Mucosa of descending colon (tissue), 3 donors: Measurements from ENCODE around the gene PLB1. TPM values are rescaled to one million over a fixed set of nuclear protein-coding genes. Genes with fewer than 3 reads are reported as not detected.

Source experiments
- ATAC-seq: fragments of 200-7000 bp; cut with Tn5 transposase; one replicate; pipeline ENCODE4 v1.9.1; 2020; ENCODE audit warnings: mild to moderate bottlenecking, moderate library complexity
- DNase-seq, 3 donors: peaks; one replicate each; pipeline ENCODE4 v3.0.0-alpha.2; 2020
- H3K36me3 ChIP-seq: fragments of 200-600 bp; one replicate; pipeline ENCODE4 v1.8.0; 2021; ENCODE audit warnings: low read depth, mild to moderate bottlenecking
- H3K4me1 ChIP-seq: fragments of 200-600 bp; one replicate; pipeline ENCODE4 v1.8.0; 2021; ENCODE audit warnings: low read depth, mild to moderate bottlenecking
- H3K4me3 ChIP-seq: fragments of 200-600 bp; one replicate; pipeline ENCODE4 v1.8.0; 2021; ENCODE audit warnings: mild to moderate bottlenecking
- H3K9me3 ChIP-seq: fragments of 200-600 bp; one replicate; pipeline ENCODE4 v1.8.0; 2021; ENCODE audit warnings: mild to moderate bottlenecking
- CTCF ChIP-seq: fragments of 200-600 bp; IDR thresholded peaks from one replicate; pipeline ENCODE4 v1.8.0; 2022; ENCODE audit warnings: antibody characterized with exemption, mild to moderate bottlenecking
- intact Hi-C, 2 donors: fragments of 100-400 bp; cut with DNase I in 1 of 2; cut with micrococcal nuclease in 1 of 2; formaldehyde crosslinking; loops; one replicate each; pipeline versions ENCODE4 v1.11.0 to v1.11.1; 2022; cut with DNase I, micrococcal nuclease
- total RNA-seq, 3 donors: library from RNA; stranded (reverse); fragmentation: NEBNext Ultra II Directional in 2 of 3; extraction: Animal tissue kit (Norgen Biotek cat#: 25700) in 2 of 3; gene quantifications; one replicate each; pipeline versions ENCODE4 v1.2.1 to v1.2.4, GENCODE V29; 2021 to 2023
- donor health status: DM: no; HTN: no; CAD: no; lungs with moderate emphysema.
- donor health status: DM: no; HTN: no; CAD: no.
- donor health status: DM: no; HTN: yes; CAD: no.

Gene PLB1
- total RNA-seq, 3 donors from 2014 or later, result 2.4 to 4.9 (median 3.6) TPM

GRCh38 chr2:28626376-28626775 is 130.5 kb downstream of the PLB1 start:
- H3K36me3 ChIP-seq, result no peaks in the 10 kb centered on the region
- no peak overlapping the region for H3K4me3 ChIP-seq
- no peaks in the 10 kb centered on the region for H3K9me3 ChIP-seq
- ATAC-seq (no peak), DNase-seq (no peak)
- intact Hi-C loops, result no loop called here
- no peak for TF ChIP-seq CTCF
- H3K4me1 ChIP-seq, result peaks cover 44% of the 10 kb centered on the region

- Histone ChIP-seq H3K36me3 (no peaks in the 10 kb centered on the region), H3K4me1 (peaks cover 40% of the 10 kb centered on the region), H3K9me3 (no peaks in the 10 kb centered on the region), H3K4me3 (no peak overlapping the region)
- ATAC-seq (no peak), DNase-seq (no peak)
- intact Hi-C loops, result no loop called here
- TF ChIP-seq CTCF, result no peak
These were observed 131.1 kb downstream of the PLB1 start for GRCh38 chr2:28626891-28627421.

- Histone ChIP-seq H3K9me3 (no peaks in the 10 kb centered on the region), H3K4me1 (peaks cover 31% of the 10 kb centered on the region), H3K4me3 (no peak overlapping the region), H3K36me3 (no peaks in the 10 kb centered on the region)
- DNase-seq, result no peak
- no peak for ATAC-seq
- TF ChIP-seq CTCF, result no peak
- intact Hi-C loops, result no loop called here
These were observed 132.0 kb downstream of the PLB1 start for GRCh38 chr2:28627722-28628480.

GRCh38 chr2:28628506-28628905 is 132.6 kb downstream of the PLB1 start:
- no peaks in the 10 kb centered on the region for H3K9me3 ChIP-seq
- TF ChIP-seq CTCF, result no peak
- intact Hi-C loops, result no loop called here
- H3K4me1 ChIP-seq, result peaks cover 25% of the 10 kb centered on the region
- no peak for DNase-seq
- no peaks in the 10 kb centered on the region for H3K36me3 ChIP-seq
- no peak for ATAC-seq
- no peak overlapping the region for H3K4me3 ChIP-seq

- TF ChIP-seq CTCF, result no peak
These were observed 133.1 kb downstream of the PLB1 start for GRCh38 chr2:28628987-28629386.

More at GRCh38 chr2:28628987-28629386, 133.1 kb downstream of the PLB1 start:
- no peak for DNase-seq
- Histone ChIP-seq H3K4me1 (peaks cover 22% of the 10 kb centered on the region), H3K36me3 (no peaks in the 10 kb centered on the region), H3K9me3 (no peaks in the 10 kb centered on the region), H3K4me3 (no peak overlapping the region)
- intact Hi-C loops, result no loop called here
- ATAC-seq, result no peak
